Measurements from ENCODE around the gene ANKRD9.
"Not testable (repeated sequence)": the region's sequence is repeated elsewhere in the genome, so short reads cannot be mapped to it uniquely, and the experiment has no call there.

ANKRD9 gene

DNA sequence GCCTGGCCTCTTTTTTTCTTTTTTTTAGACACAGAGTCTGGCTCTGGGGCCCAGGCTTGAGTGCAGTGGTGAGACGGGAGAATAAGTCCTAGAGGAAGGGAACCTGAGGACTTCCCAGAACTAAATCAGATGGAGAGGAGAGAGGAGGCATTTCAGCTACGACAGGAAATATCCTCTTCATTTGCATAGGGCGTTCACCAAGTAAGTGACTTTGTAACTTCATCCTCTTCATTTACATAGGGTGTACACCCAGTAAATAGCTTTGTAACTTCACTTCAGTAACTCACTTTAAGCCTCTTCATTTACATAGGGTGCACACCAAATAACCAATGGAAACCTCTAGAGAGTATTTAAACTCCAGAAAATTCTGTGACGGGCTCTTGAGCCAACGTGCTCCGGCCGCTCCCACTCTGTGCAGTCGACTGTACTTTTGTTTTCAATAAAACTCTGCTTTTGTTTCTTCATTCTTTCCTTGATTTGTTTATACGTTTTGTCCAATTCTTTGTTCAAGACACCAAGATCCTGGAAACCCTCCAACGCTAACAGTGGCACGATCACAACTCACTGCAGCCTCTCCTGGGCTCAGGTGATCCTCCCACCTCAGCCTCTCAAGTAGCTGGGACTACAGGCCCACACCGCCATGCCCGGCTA, 21.4 kb upstream of the ANKRD9 start:
- WGBS, result 85% methylated on average over 13 of the region's 13 CpGs
- no peak overlapping the region for H3K4me3 ChIP-seq (ENCODE audit: low read length)
- no peaks in the 10 kb centered on the region for H3K36me3 ChIP-seq (ENCODE audit: insufficient read depth, low read length)
- 0 out of 2 replicates have a peak, but pooled peaks cover 5% of the 10 kb centered on the region for H3K4me1 ChIP-seq (ENCODE audit: insufficient read depth, low read length)
- H3K9ac ChIP-seq (ENCODE audit: low read depth, low read length), result no peak overlapping the region
- no peak overlapping the region for H3K27ac ChIP-seq (ENCODE audit: low read depth, low read length)
- no peaks in the 10 kb centered on the region for H3K9me3 ChIP-seq (ENCODE audit: insufficient read depth, low read depth, low read length)
- no peaks in the 10 kb centered on the region for H3K27me3 ChIP-seq (ENCODE audit: insufficient read depth, low read length)

DNA sequence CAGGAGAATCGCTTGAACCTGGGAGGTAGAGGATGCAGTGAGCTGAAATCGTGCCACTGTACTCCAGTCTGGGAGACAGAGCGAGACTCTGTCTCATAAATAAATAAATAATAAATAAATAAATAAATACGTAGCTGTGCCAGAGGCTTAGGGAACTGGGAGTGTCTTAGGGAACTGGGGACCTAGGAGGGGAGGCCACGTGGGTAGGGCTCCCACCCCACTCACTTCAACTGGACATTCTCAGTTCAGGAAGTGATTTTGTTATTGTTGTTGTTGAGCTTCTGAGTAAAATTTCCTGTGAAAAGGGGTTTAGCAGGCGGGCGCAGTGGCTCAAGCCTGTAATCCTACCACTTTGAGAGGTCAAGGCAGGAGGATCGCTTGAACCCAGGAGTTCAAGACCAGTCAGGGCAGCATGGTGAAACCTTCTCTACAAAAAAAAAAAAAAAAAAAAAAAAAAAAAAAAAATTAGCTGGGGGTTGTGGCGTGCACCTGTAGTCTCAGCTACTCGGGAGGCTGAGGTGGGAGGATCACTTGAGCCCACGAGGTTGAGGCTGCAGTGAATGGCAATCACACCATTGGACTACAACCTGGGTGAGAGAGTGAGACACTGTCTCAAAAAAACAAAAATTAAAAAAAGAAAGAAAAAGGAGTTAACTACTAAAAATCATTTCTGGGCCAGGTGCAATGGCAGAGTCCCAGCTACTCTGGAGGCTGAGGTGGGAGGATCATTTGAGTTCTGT, 19.0 kb upstream of the ANKRD9 start:
- Histone ChIP-seq H3K27me3 (ENCODE audit: insufficient read depth, low read length) (no peaks in the 10 kb centered on the region), H3K9ac (ENCODE audit: low read depth, low read length) (no peak overlapping the region), H3K4me3 (ENCODE audit: low read length) (no peak overlapping the region), H3K27ac (ENCODE audit: low read depth, low read length) (no peak overlapping the region), H3K9me3 (ENCODE audit: insufficient read depth, low read depth, low read length) (no peaks in the 10 kb centered on the region), H3K36me3 (ENCODE audit: insufficient read depth, low read length) (no peaks in the 10 kb centered on the region), H3K4me1 (ENCODE audit: insufficient read depth, low read length) (0 out of 2 replicates have a peak, but pooled peaks cover 10% of the 10 kb centered on the region)
- 97% methylated on average over 7 of the region's 11 CpGs for WGBS

DNA sequence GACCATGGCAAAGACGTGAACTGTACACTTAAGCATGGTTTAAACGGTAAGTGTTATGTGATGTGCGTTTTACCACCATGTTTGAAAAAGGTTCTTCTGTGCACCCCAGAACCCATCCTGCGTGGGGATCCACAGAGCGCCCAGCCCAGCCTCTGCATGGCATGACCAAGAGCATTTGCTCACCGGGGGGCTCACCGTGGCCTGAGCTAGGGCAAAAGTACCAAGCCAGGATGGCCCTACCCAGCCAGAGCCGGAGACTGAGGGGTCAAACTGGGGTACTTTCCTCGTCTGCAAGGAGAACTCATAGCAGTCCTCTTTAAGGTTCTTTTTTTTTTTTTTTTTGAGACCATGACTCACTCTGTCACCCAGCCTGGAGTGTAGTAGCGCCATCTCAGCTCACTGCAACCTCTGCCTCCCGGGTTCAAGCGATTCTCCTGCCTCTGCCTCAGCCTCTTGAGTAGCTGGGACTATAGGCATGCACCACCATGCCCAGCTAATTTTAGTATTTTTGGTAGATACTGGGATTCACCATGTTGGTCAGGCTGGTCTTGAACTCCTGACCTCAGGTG, 16.4 kb upstream of the ANKRD9 start:
- no peaks in the 10 kb centered on the region for H3K27me3 ChIP-seq (ENCODE audit: insufficient read depth, low read length)
- H3K9me3 ChIP-seq (ENCODE audit: insufficient read depth, low read depth, low read length), result no peaks in the 10 kb centered on the region
- 86% methylated on average over 12 of the region's 12 CpGs for WGBS
- no peak overlapping the region for H3K27ac ChIP-seq (ENCODE audit: low read depth, low read length)
- H3K36me3 ChIP-seq (ENCODE audit: insufficient read depth, low read length), result no peaks in the 10 kb centered on the region
- H3K4me1 ChIP-seq (ENCODE audit: insufficient read depth, low read length), result 0 out of 2 replicates have a peak, but pooled peaks cover 8% of the 10 kb centered on the region
- H3K9ac ChIP-seq (ENCODE audit: low read depth, low read length), result no peak overlapping the region
- no peak overlapping the region for H3K4me3 ChIP-seq (ENCODE audit: low read length)

DNA sequence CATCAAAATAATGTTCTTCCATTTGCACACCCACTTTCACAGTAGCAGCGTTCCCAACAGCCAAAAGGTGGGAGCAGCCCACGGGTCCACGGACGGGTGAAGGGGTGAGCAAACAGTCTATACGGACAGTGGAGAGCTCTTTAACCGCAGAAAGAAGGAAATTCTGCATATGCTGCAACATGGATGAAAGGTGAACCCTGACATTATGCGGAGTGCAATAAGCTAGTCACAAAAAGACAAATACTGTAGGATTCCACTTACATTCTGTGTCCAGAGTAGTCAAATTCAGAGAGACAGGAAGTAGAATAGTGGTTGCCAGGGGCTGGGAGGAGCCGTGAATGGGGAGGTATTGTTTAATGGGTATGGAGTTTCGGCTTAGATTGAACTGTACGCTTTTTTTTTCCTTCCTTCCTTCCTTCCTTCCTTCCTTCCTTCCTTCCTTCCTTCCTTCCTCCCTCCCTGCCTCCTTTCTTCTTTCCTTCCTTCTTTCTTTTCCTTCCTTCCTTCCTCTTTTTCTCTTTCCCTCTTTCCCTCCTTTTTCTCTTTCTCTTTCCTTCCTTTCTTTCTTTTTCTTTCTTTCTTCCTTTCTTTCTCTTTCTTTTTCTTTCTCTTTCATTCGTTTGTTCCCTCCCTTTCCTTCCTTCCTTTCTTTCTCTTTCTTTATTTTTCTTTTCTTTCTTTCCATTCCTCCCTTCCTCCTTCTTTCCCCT, 15.8 kb upstream of the ANKRD9 start:
- H3K27ac ChIP-seq (ENCODE audit: low read depth, low read length), result 0 out of 2 replicates have a peak overlapping the region, but pooled peaks have one; percentile 38
- H3K4me1 ChIP-seq (ENCODE audit: insufficient read depth, low read length), result 0 out of 2 replicates have a peak, but pooled peaks cover 5% of the 10 kb centered on the region
- 17% methylated on average over 10 of the region's 11 CpGs for WGBS
- no peaks in the 10 kb centered on the region for H3K36me3 ChIP-seq (ENCODE audit: insufficient read depth, low read length)
- no peaks in the 10 kb centered on the region for H3K27me3 ChIP-seq (ENCODE audit: insufficient read depth, low read length)
- peak overlapping the region; percentile 58 for H3K9ac ChIP-seq (ENCODE audit: low read depth, low read length)
- H3K9me3 ChIP-seq (ENCODE audit: insufficient read depth, low read depth, low read length), result no peaks in the 10 kb centered on the region
- peak overlapping the region; percentile 68 for H3K4me3 ChIP-seq (ENCODE audit: low read length)

DNA sequence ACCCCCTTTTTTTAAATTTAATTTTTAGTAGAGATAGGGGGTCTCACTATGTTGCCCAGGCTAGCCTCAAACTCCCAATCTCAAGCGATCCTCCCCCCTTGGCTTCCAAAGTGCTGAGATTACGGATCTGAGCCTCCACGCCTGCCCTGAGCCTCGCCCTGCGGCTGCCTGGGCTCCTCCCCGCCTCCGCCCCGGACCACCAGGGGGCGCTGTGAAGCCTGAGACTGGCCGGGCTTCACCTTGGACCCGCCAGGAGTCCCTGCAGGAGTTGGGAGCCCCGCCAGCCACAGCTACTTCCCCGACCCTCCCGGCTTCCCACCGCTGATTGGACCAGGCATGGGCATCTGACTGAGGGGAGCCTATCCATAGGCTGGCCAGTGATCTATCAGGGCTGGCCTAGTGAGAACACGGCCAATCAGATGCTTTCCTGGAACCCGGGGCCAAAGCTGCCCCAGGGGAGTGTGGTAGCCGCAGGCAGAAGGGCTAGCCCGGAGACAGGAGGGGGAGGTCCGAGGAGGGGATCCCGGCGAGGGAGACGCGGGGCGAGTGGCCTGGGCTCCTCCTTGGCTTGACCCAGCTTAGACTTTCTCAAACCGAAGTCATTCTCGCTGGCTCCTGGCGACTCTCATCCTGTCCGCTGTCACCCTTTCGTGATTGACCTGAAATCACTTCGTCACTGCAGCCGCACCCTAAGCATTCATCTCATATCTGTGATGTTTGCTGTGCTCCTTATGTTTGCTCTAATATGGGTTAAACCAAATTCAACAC, 15.1 kb upstream of the ANKRD9 start:
- Histone ChIP-seq H3K27ac (ENCODE audit: low read depth, low read length) (0 out of 2 replicates have a peak overlapping the region, but pooled peaks have one; percentile 38), H3K9ac (ENCODE audit: low read depth, low read length) (peak overlapping the region; percentile 58), H3K27me3 (ENCODE audit: insufficient read depth, low read length) (no peaks in the 10 kb centered on the region), H3K9me3 (ENCODE audit: insufficient read depth, low read depth, low read length) (no peaks in the 10 kb centered on the region), H3K4me1 (ENCODE audit: insufficient read depth, low read length) (0 out of 2 replicates have a peak, but pooled peaks cover 5% of the 10 kb centered on the region), H3K4me3 (ENCODE audit: low read length) (peak overlapping the region; percentile 68), H3K36me3 (ENCODE audit: insufficient read depth, low read length) (no peaks in the 10 kb centered on the region)
- 3% methylated on average over 32 of the region's 32 CpGs for WGBS

DNA sequence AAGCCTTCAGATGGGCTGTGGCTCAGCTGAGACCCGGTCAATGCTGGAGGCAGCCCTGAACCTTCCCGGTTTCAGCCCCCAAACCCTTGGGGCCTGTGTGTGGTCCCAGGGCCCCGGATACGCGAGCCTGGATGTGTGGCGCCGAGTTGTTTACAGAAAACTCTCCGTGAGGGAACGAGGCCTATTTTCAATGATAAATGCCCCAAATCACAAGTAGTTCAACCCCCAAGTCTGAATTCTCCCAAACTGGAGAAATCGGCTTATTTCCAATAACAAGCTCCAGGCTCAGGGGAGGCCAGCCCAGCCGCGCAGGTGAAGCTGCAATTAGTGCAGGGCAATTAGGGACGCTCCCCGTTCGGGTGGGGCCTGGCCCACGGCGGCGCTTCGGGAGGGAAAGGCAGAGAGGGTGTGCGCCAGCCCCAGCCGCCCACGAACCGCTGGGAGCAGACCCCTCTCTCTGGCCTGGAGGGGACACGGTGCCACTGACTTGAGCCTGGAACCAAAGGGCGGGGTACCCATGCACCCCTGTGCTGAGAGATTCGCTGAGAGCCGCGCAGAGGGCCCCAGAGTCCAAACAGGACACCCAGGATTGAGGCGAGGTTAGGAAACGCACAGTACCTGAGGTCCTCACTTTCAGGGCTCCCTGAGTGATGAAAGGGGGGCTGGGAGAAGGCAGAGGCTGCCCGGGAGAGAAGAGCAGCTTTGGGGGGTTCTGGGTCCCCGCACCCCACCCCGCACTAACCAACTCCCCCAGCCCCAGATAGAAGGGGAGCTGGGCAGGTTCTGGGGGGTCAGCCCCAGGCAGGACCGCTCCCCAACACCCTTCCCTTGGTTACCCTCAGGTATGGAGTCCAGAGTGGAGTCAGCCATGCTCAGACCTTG, 14.2 kb upstream of the ANKRD9 start:
- Histone ChIP-seq H3K9ac (ENCODE audit: low read depth, low read length) (no peak overlapping the region), H3K27ac (ENCODE audit: low read depth, low read length) (no peak overlapping the region), H3K4me3 (ENCODE audit: low read length) (no peak overlapping the region)

DNA sequence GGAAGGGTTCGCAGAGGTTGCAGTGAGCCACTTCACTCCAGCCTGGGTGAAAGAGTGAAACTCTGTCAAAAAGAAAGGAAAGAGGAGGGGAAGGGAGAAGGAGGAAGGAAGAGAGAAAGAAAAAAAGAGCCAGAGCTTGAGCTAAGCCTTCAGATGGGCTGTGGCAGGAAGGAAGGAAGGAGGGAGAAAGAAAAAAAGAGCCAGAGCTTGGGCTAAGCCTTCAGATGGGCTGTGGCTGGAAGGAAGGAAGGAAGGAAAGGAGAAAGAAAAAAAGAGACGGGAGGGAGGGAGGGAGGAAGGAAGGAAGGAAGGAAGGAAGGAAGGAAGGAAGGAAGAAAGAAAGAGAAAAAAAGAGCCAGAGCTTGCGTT, 13.6 kb upstream of the ANKRD9 start:
- no peaks in the 10 kb centered on the region for H3K9me3 ChIP-seq (ENCODE audit: insufficient read depth, low read depth, low read length)
- H3K9ac ChIP-seq (ENCODE audit: low read depth, low read length), result no peak overlapping the region
- H3K27me3 ChIP-seq (ENCODE audit: insufficient read depth, low read length), result no peaks in the 10 kb centered on the region
- WGBS, result 74% methylated on average over 3 of the region's 3 CpGs
- 0 out of 2 replicates have a peak, but pooled peaks cover 5% of the 10 kb centered on the region for H3K4me1 ChIP-seq (ENCODE audit: insufficient read depth, low read length)
- no peak overlapping the region for H3K27ac ChIP-seq (ENCODE audit: low read depth, low read length)
- H3K4me3 ChIP-seq (ENCODE audit: low read length), result no peak overlapping the region
- no peaks in the 10 kb centered on the region for H3K36me3 ChIP-seq (ENCODE audit: insufficient read depth, low read length)

More for the DNA sequence above, 14.2 kb upstream of the ANKRD9 start:
- no peaks in the 10 kb centered on the region for H3K9me3 ChIP-seq (ENCODE audit: insufficient read depth, low read depth, low read length)
- H3K36me3 ChIP-seq (ENCODE audit: insufficient read depth, low read length), result no peaks in the 10 kb centered on the region
- no peaks in the 10 kb centered on the region for H3K27me3 ChIP-seq (ENCODE audit: insufficient read depth, low read length)
- 86% methylated on average over 31 of the region's 34 CpGs for WGBS
- H3K4me1 ChIP-seq (ENCODE audit: insufficient read depth, low read length), result 0 out of 2 replicates have a peak, but pooled peaks cover 5% of the 10 kb centered on the region

DNA sequence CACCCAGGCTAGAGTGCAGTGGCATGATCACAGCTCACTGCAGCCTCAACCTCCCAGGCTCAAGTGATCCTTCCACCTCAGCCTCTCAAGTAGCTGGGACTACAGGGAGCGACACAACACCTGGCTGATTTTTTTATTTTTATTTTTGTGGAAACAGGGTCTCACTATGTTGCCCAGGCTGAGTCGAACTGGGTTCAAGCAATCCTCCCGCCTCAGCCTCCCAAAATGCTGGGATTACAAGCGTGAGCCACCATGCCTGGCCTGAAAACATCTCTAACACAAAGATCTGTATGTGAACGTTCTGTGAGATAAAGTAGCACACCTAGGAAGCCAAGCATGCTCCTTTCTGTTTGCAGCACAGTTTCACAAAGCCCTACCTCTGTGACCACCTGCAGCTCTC, 10.1 kb upstream of the ANKRD9 start:
- not testable (repeated sequence) for H3K27ac ChIP-seq (ENCODE audit: low read depth, low read length); H3K4me3 ChIP-seq (ENCODE audit: low read length); H3K9me3 ChIP-seq (ENCODE audit: insufficient read depth, low read depth, low read length); H3K27me3 ChIP-seq (ENCODE audit: insufficient read depth, low read length); H3K9ac ChIP-seq (ENCODE audit: low read depth, low read length); H3K36me3 ChIP-seq (ENCODE audit: insufficient read depth, low read length); H3K4me1 ChIP-seq (ENCODE audit: insufficient read depth, low read length)
- WGBS, result 94% methylated on average over 5 of the region's 5 CpGs

DNA sequence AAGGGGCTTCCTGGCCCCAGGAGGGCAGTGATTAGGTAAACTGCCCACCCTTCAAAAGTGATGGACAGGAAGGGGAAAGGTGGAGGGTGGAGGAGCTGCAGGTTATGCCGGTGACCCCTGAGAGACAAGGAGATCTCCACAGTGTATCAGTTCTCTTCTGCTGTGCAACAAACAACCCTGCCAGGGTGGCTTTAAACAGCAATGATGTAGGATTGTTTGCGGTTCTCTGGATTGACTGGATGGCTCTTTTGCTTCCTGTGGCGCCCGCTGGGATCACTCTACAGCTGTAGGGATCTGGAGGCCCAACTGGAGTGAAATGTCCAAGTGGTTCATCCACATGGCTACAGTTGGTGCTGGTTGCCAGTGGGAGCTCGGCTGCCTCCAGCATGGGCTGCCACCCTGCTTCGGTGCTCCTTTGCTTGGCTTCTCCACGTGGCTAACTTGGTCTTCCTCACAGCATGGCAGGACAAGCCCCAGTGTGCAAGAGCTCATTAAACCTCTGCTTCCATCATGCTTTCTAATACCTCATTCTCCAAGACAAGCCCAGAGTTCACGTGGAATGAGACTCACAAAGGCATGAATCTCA, 8.6 kb upstream of the ANKRD9 start:
- Histone ChIP-seq H3K4me1 (ENCODE audit: insufficient read depth, low read length) (no peaks in the 10 kb centered on the region), H3K27ac (ENCODE audit: low read depth, low read length) (no peak overlapping the region), H3K4me3 (ENCODE audit: low read length) (no peak overlapping the region), H3K36me3 (ENCODE audit: insufficient read depth, low read length) (no peaks in the 10 kb centered on the region), H3K9me3 (ENCODE audit: insufficient read depth, low read depth, low read length) (no peaks in the 10 kb centered on the region), H3K9ac (ENCODE audit: low read depth, low read length) (no peak overlapping the region), H3K27me3 (ENCODE audit: insufficient read depth, low read length) (no peaks in the 10 kb centered on the region; the same call in 1 of the 2 replicates)
- WGBS, result 90% methylated on average over 8 of the region's 8 CpGs

Data from HUES64 (cell line).